Measurements from ENCODE around the gene SEMA6A.

Gene SEMA6A

GRCh38 chr5:116439905-116440304, 134.7 kb downstream of the SEMA6A start:
- DNase-seq (ENCODE audit: low read depth in 1 of 2, low spot score in 1 of 2): no peak
- no peak for TF ChIP-seq REST (IDR thresholded peaks at IDR 0.05; ENCODE audit: insufficient replicate concordance, low read depth)
- no peaks in the 10 kb centered on the region for H3K27me3 ChIP-seq (ENCODE audit: insufficient read depth, poor library complexity, severe bottlenecking)

GRCh38 chr5:116438979-116439554, 135.6 kb downstream of the SEMA6A start:
- Histone ChIP-seq H3K4me3 (replicated peaks; ENCODE audit: insufficient read depth, low read length) (no peak overlapping the region), H3K27ac (replicated peaks) (no peak overlapping the region), H3K27me3 (ENCODE audit: insufficient read depth, poor library complexity, severe bottlenecking) (no peaks in the 10 kb centered on the region)
- TF ChIP-seq POLR2AphosphoS5 (IDR thresholded peaks at IDR 0.05; ENCODE audit: low read depth) (no peak), REST (IDR thresholded peaks at IDR 0.05; ENCODE audit: insufficient replicate concordance, low read depth) (no peak), SPI1 (IDR thresholded peaks at IDR 0.05; ENCODE audit: borderline replicate concordance, low read depth) (no peak), GABPA (IDR thresholded peaks at IDR 0.05; ENCODE audit: low read depth) (no peak)
- TF ChIP-seq, protein P1, sequence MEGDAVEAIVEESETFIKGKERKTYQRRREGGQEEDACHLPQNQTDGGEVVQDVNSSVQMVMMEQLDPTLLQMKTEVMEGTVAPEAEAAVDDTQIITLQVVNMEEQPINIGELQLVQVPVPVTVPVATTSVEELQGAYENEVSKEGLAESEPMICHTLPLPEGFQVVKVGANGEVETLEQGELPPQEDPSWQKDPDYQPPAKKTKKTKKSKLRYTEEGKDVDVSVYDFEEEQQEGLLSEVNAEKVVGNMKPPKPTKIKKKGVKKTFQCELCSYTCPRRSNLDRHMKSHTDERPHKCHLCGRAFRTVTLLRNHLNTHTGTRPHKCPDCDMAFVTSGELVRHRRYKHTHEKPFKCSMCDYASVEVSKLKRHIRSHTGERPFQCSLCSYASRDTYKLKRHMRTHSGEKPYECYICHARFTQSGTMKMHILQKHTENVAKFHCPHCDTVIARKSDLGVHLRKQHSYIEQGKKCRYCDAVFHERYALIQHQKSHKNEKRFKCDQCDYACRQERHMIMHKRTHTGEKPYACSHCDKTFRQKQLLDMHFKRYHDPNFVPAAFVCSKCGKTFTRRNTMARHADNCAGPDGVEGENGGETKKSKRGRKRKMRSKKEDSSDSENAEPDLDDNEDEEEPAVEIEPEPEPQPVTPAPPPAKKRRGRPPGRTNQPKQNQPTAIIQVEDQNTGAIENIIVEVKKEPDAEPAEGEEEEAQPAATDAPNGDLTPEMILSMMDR (IDR thresholded peaks at IDR 0.05; ENCODE audit: insufficient read depth, low read length): no peak
- no peak for DNase-seq (ENCODE audit: low read depth in 1 of 2, low spot score in 1 of 2)

More at GRCh38 chr5:116439905-116440304, 134.7 kb downstream of the SEMA6A start:
- Histone ChIP-seq H3K4me3 (replicated peaks; ENCODE audit: insufficient read depth, low read length) (no peak overlapping the region), H3K27ac (replicated peaks) (no peak overlapping the region)

DNA sequence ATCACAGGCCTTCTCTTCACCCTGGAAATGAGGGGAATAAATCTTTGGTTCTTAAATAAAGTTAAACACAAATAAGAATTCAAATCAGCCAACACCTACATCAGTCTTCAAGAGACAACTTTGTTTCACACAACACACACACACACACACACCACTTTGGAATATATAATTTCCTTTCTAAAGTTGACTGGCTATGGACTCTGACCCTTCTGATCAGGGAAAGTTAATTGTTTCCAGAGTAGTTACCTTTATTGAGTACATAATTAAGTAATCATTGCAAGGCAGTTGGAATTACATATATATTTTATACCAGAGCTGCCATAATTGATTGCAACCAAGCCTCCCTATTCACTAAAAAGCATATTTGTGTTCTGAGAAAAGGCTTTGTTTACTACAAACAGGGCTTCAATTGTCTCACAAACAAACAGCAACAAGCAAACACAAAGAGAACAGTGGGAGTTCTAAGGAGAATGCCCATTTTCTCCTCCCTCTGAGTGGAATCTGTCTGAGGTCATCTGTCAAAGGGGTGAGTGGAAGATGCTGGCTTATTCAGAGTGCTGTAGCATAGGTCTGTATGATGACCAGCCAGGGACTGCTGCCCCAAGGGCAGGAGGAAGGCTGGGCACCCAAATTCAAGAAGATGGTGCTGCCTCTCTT, 136.6 kb downstream of the SEMA6A start:
- no peak overlapping the region for H3K27ac ChIP-seq (replicated peaks)
- no peak overlapping the region for H3K4me3 ChIP-seq (replicated peaks; ENCODE audit: insufficient read depth, low read length)
- no peak for DNase-seq (ENCODE audit: low read depth in 1 of 2, low spot score in 1 of 2)
- no peak for TF ChIP-seq POLR2AphosphoS5 (IDR thresholded peaks at IDR 0.05; ENCODE audit: low read depth)
- no peaks in the 10 kb centered on the region for H3K27me3 ChIP-seq (ENCODE audit: insufficient read depth, poor library complexity, severe bottlenecking)

DNA sequence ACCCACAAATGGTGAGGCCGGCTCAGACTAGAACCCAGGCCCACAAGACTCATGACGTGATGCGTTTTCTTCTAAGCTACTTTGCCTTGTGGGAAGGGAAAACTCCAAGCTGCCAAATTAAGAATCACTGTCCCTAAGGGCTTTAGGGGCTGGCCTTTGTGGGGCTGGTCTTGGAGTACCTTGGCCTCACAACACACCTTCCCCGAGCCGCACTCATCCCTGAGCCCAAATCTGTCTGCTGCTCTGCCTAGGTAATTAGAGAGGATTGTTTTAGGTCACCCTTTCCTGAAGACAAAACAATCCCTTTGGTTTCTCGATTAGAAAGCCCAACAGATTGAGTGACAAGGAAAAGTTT, 137.3 kb downstream of the SEMA6A start:
- Histone ChIP-seq H3K4me3 (replicated peaks; ENCODE audit: insufficient read depth, low read length) (no peak overlapping the region), H3K27me3 (ENCODE audit: insufficient read depth, poor library complexity, severe bottlenecking) (no peaks in the 10 kb centered on the region), H3K27ac (replicated peaks) (no peak overlapping the region)
- no peak for DNase-seq (ENCODE audit: low read depth in 1 of 2, low spot score in 1 of 2)
- TF ChIP-seq, protein P1 (IDR thresholded peaks at IDR 0.05; ENCODE audit: insufficient read depth, low read length): no peak
- TF ChIP-seq SPI1 (IDR thresholded peaks at IDR 0.05; ENCODE audit: borderline replicate concordance, low read depth) (no peak), REST (IDR thresholded peaks at IDR 0.05; ENCODE audit: insufficient replicate concordance, low read depth) (no peak), GABPA (IDR thresholded peaks at IDR 0.05; ENCODE audit: low read depth) (no peak), POLR2AphosphoS5 (IDR thresholded peaks at IDR 0.05; ENCODE audit: low read depth) (no peak)
